Dermis microvascular lymphatic vessel endothelial cell (primary cell): ENCODE results near the gene SLC35B3. TPM values are rescaled to one million over a fixed set of nuclear protein-coding genes. Genes with fewer than 3 reads are reported as not detected.
"Not testable (repeated sequence)": the region's sequence is repeated elsewhere in the genome, so short reads cannot be mapped to it uniquely, and the experiment has no call there.

ENCODE experiments used
- DNase-seq, 2 donors: peaks; one replicate each; pipeline versions ENCODE4 v3.0.0 to v3.0.0-alpha.2; 2010; ENCODE audit warnings: low read depth in 2 of 2
- total RNA-seq: library from RNA; depleted of rRNA; stranded (reverse); fragments of >200 nt; gene quantifications from 2 replicates; pipeline ENCODE4 v1.2.1, GENCODE V29; 2014

The SLC35B3 gene
- total RNA-seq = 13.1 and 15.2 TPM in 2 replicates

GRCh38 chr6:8435093-8435844 is at the start of gene SLC35B3:
Gene SLC35B3 (minus strand): TSS chr6:8435545.
- DNase-seq = peak; percentile 78 to 93

- no peak for DNase-seq
Measured at GRCh38 chr6:8483650-8484049, 48.3 kb upstream of the SLC35B3 start.

GRCh38 chr6:8481727-8482126 is 46.4 kb upstream of the SLC35B3 start:
- DNase-seq = no peak

DNA sequence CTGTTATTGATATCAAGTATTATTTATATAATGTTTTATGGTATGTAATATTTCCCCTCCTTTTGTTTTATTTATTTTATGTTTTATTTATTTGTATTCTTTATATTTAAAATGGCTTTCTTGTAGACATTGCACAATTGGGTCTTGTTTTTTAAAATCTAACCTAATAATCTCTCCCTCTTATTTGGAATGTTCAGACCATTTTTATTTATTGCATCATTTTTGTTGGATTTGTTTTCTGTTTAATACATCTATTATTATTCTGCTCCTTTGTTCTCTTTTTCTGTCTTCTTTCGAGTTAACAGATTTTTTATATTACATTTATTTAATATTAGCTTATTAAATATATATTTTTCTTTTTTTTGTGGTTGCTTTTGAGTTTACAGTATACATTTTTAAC is 43.1 kb upstream of the SLC35B3 start:
- DNase-seq = no peak

- no peak for DNase-seq
Measured at GRCh38 chr6:8476656-8477055, 41.3 kb upstream of the SLC35B3 start.

DNA sequence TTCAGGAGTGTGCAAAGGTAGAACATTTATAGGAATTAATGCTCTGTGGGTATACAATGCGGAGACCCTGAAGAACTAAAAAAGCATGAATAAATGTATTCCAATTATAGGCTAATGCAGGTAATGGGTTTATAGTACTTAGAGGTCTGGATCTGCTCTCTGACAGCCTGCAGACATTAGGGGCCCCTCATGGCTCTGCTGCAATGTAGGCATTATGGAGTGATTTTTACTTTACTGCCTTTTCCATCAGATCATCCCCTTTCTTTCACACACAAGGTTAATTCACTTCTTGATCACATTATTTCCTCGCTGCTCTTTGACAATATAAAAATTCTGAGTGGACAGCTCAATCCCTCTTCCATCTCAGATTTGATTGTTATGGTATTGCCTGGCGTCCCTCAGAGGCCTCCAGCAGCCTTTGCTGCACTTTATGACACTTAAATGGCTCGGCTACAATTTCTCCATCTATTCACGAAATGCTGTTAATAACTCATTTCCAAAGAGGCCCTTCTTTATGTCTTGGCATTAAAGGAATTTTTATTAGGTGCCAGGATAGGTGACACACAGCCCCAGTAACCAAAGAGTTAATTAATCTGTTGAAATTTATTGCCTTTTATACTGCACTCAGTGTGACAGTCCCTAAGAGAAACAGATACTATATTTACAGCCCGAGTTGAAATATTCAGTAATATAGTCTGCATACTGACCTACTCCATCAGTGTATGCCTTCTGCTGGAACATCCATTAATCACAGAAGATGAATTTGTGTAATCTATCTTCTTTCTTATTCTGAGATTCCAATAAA is 33.4 kb upstream of the SLC35B3 start:
- no peak for DNase-seq

- DNase-seq = no peak
Measured at GRCh38 chr6:8462694-8463093, 27.3 kb upstream of the SLC35B3 start.

DNA sequence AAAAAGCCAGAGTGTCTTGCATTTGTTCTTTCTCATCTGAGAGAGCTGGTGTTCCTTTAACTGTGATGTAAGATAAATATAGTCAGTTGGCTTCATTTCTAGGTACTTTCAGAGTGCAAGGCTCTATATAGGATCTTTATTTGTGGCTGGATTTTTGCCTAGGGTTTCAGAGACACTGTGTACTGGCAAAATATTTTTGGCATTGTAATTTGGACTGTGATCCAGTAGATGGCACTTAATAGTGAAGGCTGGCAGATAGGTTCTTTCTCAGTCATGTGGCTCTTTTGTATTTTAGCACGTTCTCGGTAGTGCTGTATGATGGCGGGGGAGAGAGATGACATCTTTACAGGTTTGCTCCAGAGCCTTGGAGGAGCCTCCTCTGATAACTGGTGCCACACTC is 26.8 kb upstream of the SLC35B3 start:
- no peak for DNase-seq

DNA sequence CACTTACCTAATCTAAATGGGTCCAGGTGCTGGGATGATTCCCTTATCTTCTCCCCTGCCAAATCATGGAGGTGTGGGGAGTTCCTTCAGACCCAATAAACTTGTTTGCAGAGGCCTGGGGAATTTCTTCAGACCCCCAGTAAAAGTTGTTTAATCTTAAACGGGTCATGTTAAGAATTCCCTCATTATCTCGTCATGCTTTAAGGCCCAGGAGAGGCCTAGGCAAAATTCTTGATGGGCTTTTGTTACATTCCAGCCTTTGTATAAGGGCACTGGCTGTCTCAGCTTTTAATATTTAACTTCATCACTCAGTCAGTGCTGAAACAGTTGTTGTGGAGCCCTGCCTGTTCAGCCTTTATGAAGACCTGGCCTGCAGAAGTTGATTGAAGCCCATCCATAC is 11.0 kb upstream of the SLC35B3 start:
- no peak for DNase-seq

DNA sequence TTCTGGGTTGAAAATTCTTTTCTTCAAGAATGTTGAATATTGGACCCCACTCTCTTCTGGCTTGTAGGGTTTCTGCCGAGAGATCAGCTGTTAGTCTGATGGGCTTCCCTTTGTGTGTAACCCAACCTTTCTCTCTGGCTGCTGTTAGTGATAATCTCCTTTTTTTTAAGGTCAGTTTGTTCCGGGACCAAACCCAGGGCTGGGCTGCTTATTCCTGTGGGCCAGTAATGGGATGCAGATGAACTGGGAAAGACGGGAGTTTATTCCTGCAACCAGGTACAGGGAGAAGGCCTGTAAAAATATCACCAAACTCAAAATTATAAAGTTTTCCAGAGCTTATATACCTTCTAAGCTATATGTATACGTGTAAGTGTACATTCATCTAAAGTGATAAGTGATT is 10.6 kb upstream of the SLC35B3 start:
- DNase-seq = not testable (repeated sequence)

- DNase-seq = no peak
Measured at GRCh38 chr6:8442150-8442549, 6.8 kb upstream of the SLC35B3 start.

DNA sequence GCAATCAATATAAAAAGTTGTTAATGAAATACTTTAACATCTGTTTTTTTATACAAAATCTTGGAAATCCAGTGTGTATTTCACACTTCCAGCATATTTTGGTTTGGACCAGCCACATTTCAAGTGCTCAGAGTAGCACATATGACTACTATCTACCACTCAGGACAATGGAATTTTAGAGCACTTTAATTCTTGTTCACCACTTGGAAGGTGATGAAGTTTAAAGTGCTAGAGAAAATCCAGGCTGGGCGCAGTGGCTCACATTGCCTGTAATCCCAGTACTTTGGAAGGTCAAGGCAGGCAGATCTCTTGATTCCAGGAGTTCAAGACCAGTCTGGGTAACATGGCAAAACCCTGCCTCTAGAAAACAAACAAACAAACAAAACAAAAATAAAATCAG is 6.1 kb upstream of the SLC35B3 start:
- no peak for DNase-seq

GRCh38 chr6:8439601-8440268 is 4.4 kb upstream of the SLC35B3 start:
- DNase-seq = no peak

DNA sequence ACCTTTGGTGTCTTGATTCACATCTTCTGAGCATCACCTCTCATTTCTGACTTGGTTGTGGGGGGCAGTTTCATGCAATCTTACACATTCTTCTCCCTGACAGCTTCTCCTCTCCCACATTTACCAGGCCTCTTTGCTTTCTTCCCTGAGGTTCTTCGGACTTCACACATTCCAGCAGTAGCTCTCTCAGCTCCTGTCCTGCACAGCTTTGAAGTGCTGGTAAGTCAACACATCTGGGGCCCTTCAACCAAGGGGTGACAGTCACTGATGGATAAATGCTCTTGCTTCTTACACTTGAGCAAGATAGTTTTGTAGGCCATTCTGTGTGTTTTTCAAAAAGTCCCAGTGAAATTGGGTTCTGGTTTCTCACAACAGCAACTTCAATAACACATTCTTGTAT is 2.5 kb upstream of the SLC35B3 start:
- DNase-seq = no peak

GRCh38 chr6:8436966-8437365 is 1.6 kb upstream of the SLC35B3 start:
- DNase-seq = no peak

GRCh38 chr6:8435845-8436168 is 462 bp upstream of the SLC35B3 start:
- no peak for DNase-seq

GRCh38 chr6:8434727-8435092 is 635 bp downstream of the SLC35B3 start:
- no peak for DNase-seq

- no peak for DNase-seq
Measured at GRCh38 chr6:8432614-8433013, 2.7 kb downstream of the SLC35B3 start.

DNA sequence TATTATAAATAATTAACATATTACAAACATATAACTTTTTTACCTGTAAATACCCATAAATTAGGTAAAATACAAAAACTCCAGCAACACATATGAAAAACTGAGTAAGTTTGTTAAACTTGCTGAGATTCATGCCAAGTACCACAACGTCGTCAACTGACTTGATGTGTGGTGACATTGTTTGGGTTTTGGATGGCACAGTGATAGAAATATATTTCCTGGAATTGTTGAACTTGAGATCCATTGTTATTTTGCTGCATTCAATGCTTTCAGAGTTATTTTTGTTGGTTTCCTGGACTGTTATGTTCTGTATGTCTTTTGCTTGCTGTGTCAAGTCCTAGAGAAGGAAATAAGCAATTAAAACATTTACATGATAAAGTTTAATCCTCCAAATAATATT is 5.5 kb downstream of the SLC35B3 start:
- DNase-seq = peak; percentile 45 to 76

DNA sequence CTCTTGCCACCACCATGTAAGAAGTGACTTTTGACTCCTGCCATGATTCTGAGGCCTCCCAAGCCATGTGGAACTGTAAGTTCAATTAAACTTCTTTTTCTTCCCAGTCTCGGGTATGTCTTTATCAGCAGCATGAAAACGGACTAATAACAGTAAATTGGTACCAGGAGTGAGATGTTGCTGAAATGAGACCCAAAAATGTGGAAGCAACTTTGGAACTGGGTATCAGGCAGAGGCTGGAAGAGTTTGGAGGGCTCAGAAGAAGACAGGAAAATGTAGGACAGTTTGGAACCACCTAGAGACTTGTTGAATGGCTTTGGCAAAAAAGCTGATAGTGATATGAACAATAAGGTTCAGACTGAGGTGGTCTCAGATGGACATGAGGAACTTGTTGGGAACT is 8.8 kb downstream of the SLC35B3 start:
- not testable (repeated sequence) for DNase-seq

DNA sequence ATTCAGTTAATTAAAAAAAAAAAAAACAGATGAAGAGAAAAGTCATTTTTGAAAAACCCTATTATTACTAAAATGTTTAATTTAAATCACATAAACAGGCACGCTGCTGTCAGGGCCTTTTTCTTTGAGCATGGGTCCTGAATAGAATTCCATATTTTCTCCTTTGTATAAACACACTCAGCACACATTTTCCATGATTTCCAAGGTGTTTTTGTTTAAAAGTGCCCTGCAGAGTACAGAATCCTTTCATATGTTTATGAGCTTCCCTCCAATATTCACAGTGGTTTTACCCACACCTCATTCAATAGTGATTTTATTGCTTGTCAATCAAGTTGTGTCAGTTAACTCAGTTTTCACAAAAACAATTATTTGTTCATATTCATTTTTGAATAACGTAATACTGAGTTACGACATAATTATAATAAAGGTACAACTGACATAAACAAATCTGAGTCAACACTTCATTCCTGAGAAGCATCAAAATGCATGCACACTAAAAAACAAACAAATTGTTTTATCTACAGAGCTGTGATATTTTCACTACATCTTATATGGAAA is 15.2 kb downstream of the SLC35B3 start:
- no peak for DNase-seq

DNA sequence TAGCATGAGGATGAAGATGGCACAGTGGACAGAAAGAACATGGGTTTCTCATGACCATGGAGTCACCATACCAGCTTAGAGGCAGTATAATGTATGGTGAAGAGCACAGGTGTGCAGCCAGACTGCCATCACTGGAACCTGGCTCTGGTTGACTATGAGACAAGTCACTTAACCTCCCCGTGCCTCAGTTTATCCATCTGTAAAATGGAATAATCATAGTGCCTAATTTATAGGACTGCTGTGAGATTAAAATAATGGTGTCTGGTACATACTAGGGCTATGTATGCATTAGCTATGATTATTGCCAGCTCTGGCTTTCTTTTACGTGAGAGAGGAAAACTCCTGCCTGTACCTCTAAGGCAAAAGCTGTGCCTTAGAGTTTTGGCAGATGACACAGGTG is 19.4 kb downstream of the SLC35B3 start:
- no peak for DNase-seq
